Left renal cortex interstitium (tissue), 4 donors: ENCODE results near the gene GSTM3. TPM values are rescaled to one million over a fixed set of nuclear protein-coding genes. Genes with fewer than 3 reads are reported as not detected.
"Not testable (repeated sequence)": the region's sequence is repeated elsewhere in the genome, so short reads cannot be mapped to it uniquely, and the experiment has no call there.

Source experiments
- DNase-seq, 4 donors: peaks; one replicate each; pipeline ENCODE4 v3.0.0-alpha.2; 2013; ENCODE audit warnings: low read depth in 4 of 4, low spot score in 2 of 4, missing footprints in 1 of 4
- polyA plus RNA-seq, 4 donors: library from polyadenylated mRNA; unstranded; fragments of 120-200 nt; gene quantifications; one replicate each; pipeline ENCODE4 v1.2.1, GENCODE V29; 2013; ENCODE audit not compliant: insufficient read length in 4 of 4

Gene GSTM3
- polyA plus RNA-seq, 4 donors, result 201 to 268 (median 237) TPM

- no peak for DNase-seq
These were observed 35.5 kb upstream of the GSTM3 start for GRCh38 chr1:109776206-109776835.

DNA sequence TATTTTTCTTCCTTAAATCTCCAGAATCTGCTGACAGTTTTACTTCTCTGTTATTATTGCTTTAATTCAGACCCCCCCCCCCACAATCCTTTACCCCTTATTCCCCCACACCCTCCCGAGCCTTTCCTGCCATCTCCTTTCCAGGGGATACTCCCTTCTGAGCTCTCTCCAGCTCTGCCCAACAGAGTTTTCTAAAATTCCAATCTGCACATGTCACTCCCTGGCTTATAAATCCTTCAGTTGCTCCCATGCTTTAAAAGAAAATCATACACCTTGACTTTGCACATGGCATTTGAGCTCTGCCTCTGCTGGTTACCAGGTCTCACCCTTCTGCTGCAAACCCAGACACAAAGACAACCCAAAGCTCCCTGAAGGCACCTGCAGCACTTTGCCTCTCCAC lies 34.6 kb upstream of the GSTM3 start:
- no peak for DNase-seq

DNA sequence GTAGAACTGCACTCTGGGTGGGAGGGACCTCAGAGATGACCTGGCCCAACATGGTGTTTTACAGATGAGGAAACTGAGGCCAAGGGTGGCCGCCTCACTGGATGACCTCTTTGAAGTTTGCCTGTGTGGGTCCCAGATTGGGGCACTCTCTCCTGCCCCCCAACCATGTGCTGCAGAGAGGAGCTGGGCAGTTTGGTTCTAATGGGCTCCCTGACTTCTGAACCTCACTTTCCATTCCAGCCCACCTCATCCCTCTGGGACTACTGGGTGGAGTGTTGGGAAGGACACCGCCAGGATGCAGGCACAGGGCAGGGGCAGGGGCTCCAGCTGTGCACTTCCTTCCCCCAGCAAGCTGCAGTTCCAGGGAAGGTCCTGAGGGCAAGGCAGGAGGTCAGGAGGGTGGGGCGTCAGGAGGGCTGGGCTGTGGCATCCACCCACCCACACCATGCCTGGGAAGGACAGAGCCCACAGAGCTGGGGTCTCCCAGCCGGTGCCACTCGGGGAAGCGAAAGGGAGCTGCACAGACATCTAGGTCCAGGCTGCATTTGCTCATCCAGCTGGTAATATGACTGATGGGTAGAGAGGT lies 33.2 kb upstream of the GSTM3 start:
- no peak for DNase-seq

- DNase-seq, result peak in 2 of 4 donors; percentile 53 to 78
These were observed 32.5 kb upstream of the GSTM3 start for GRCh38 chr1:109773203-109773899.

- DNase-seq, result no peak
These were observed 31.9 kb upstream of the GSTM3 start for GRCh38 chr1:109772658-109773202.

GRCh38 chr1:109771712-109772657 lies 31.1 kb upstream of the GSTM3 start:
- DNase-seq, result no peak

- no peak for DNase-seq
These were observed 29.7 kb upstream of the GSTM3 start for GRCh38 chr1:109770331-109771095.

- DNase-seq, result no peak
These were observed 28.7 kb upstream of the GSTM3 start for GRCh38 chr1:109769330-109770078.

DNA sequence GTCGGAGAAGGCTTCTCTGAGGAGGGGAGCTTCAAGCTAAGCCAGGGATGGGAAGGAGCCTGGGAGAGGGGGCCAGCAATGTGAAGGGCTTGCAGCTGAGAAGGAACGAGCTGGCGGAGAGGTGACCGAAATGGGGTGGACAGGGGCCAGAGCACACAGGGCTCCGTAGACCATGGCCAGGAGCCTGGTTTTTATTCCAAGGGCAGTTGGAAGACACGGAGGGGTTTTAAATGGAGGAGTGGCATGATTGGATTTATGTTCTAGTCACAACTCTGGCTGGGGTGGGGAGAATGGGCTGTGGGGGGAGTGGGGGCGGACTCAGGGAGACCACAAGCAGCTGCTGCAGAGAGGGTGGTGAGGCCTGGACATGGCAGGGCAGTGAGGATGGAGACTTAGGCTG lies 28.0 kb upstream of the GSTM3 start:
- DNase-seq, result no peak

GRCh38 chr1:109768335-109768650 lies 27.5 kb upstream of the GSTM3 start:
- no peak for DNase-seq

DNA sequence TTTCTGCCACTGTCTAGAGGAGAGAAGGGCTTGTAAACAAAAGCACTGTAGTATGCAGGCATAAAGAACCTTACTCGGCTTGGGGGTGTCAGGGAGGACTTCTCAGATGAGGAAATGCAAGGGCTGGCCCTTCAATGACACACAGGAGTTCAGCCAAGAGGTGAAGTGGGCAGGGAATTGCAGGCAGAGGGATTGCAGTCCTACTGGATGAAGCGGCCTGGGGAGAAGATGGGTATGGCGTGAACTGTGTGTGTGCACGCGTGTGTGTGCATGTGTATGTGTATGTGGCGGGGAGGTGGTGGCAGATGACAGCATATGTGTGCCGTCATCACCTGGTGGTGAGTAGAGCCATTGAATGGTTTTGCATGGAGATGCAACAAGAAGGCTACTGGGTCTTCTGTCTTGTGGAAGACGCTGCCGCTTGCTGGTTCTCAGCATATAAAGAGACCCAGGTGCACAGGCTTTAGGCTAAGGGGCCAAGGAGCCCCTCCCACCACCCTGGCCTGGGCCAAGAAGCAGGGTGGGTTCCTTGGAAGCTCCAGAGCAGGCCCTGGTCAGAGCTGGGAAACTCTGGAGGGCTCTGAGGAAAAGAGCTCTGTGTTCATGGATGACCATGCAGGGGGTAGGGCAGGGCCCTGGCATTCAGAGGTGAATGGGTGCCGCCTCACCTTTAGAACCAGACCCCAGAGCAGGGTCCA lies 26.9 kb upstream of the GSTM3 start:
- DNase-seq, result no peak

- not testable (repeated sequence) for DNase-seq
These were observed 26.3 kb upstream of the GSTM3 start for GRCh38 chr1:109766991-109767636.

DNA sequence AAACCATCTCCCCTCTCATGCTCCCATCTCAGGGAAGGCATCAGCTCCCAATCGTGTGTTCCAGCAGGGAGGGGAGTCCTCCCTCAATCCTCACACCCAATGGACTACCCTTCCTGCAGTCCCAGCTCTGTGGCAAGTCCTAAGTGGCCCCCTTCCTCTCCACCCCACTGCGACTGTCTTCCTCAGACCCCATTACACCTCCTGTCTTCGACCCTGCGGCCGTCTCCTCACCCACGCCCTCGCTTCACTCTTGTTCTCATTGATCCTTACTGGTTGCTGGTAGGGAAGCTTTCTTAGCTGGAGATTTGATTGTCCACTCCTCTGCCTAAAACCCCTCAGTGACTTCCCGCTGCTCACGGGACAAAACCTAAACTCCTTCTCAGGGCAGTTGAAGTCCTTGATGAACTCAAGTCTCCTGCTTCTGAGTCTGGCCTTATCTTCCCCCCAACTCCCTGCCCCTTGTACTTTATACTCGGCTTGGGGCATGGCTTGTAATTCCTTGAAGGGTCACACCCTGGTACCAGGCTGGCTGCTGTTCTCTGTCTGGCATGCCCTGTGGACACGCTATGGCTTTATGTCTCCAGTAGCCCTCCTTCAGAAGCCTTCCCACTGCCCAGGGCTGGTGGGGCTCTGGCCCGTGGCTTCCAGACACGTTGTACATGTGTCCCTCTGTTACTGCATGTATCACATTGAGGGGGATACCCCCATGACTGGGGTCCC lies 25.2 kb upstream of the GSTM3 start:
- DNase-seq, result no peak

GRCh38 chr1:109765483-109765815 lies 24.6 kb upstream of the GSTM3 start:
- no peak for DNase-seq

- DNase-seq, result no peak
These were observed 24.0 kb upstream of the GSTM3 start for GRCh38 chr1:109764561-109765482.

DNA sequence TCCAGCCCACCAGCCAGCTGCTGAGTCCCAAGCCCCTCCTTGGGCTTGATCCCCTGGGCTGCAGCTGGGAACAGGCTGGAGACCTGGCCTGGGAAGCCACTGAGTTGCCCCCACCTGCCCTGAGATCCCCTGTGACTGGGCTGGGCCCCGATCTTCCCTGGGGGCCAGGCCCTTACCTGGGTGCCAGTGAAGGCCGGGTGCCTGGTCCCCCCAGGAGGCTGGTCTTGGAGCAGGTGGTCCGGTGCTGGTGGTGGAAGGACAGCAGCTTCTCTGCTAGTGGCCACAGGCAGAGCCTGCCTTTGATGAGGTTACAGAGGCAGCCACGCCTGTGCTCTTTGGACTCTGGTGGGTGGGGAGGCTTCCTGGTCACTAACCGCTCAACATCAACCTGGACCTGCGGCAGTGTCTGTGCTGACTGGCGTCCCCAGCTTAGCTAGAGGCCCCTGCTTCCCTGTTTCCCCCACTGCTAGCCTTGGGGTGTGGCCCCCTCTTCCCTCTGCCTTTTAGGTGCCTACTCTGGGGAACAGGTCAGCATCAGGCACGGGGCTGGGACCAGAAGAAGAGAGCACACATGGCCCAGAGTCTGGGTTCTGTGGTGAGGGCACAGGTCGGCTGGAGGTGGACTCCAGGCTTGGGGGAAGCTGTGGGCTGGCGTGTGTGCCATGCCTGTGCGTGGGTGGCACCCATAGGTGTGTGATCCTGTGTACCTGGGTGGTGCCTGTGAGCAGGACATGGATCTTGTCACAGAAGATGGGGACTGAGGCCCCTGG lies 23.0 kb upstream of the GSTM3 start, which contains the start of gene EPS8L3:
TSS of gene EPS8L3 (minus strand) at position 278 of the 770 bp plus-strand sequence. CDS start 2,174 bp downstream, outside the sequence.
- DNase-seq, result no peak
